ENCODE measurements around the gene HDAC4. TPM values are rescaled to one million over a fixed set of nuclear protein-coding genes. Genes with fewer than 3 reads are reported as not detected.

HDAC4 gene
- total RNA-seq, 1 experiment from 2014 or later: 47.6 TPM

- ChIA-PET RAD21 (ENCODE audit: low non-redundant PET in 1 of 2, low total read pairs in 2 of 2, uncharacterized antibody in 2 of 2, unreplicated experiment in 2 of 2) (no interaction called here), POLR2A (no interaction called here), CTCF (no interaction called here)
- DNase-seq (ENCODE audit: low read depth, low spot score) (no peak), ATAC-seq (no peak)
- no peak overlapping the region for H3K4me3 ChIP-seq (replicated peaks in 1 of 2; ENCODE audit: low read depth in 1 of 2, low read length in 2 of 2)
- peaks cover 32 to 65% of the 10 kb centered on the region in 2 experiments for H3K4me1 ChIP-seq (ENCODE audit: control insufficient read depth in 1 of 2, insufficient read depth in 2 of 2, low read length in 2 of 2)
- no peaks in the 10 kb centered on the region for H3K9me2 ChIP-seq (ENCODE audit: insufficient read depth)
- no peaks in the 10 kb centered on the region for H3K9me3 ChIP-seq (ENCODE audit: control insufficient read depth in 1 of 2, insufficient read depth in 1 of 2, low read depth in 1 of 2, low read length in 2 of 2)
- no peak overlapping the region for H3K4me2 ChIP-seq (ENCODE audit: low read length)
- H3K79me2 ChIP-seq (ENCODE audit: insufficient read depth, low read length): peaks cover 10% of the 10 kb centered on the region; the same call in 1 of the 2 replicates
- no peaks in the 10 kb centered on the region for H3K36me3 ChIP-seq (ENCODE audit: control insufficient read depth in 1 of 2, insufficient read depth in 2 of 2, low read length in 2 of 2)
- H2AFZ ChIP-seq (ENCODE audit: low read depth, low read length, poor library complexity, severe bottlenecking): no peak overlapping the region
- H3K9ac ChIP-seq (ENCODE audit: low read length): no peak overlapping the region
- no peaks in the 10 kb centered on the region for H4K20me1 ChIP-seq (ENCODE audit: insufficient read depth)
- no TSS peak for BruUV-seq (replicated peaks)
- no peak overlapping the region for H3K27ac ChIP-seq (ENCODE audit: low read depth, low read length)
- no peaks in the 10 kb centered on the region for H3K27me3 ChIP-seq (ENCODE audit: insufficient read depth, low read length)
- intact Hi-C loops (cut with micrococcal nuclease): no loop called here
- no peak for TF ChIP-seq SIN3A (IDR thresholded peaks at IDR 0.05; ENCODE audit: low read depth)
- no peak for TF ChIP-seq ELF1 (IDR thresholded peaks at IDR 0.05; ENCODE audit: borderline replicate concordance, low read depth)
These were observed 176.6 kb downstream of the HDAC4 start for GRCh38 chr2:239224199-239224570.

GRCh38 chr2:239223310-239224198, 177.3 kb downstream of the HDAC4 start:
- ChIA-PET POLR2A (no interaction called here), RAD21 (ENCODE audit: low non-redundant PET in 1 of 2, low total read pairs in 2 of 2, uncharacterized antibody in 2 of 2, unreplicated experiment in 2 of 2) (no interaction called here), CTCF (no interaction called here)
- BruUV-seq (replicated peaks): no TSS peak
- Histone ChIP-seq H2AFZ (ENCODE audit: low read depth, low read length, poor library complexity, severe bottlenecking) (no peak overlapping the region), H3K4me3 (replicated peaks in 1 of 2; ENCODE audit: low read depth in 1 of 2, low read length in 2 of 2) (no peak overlapping the region), H3K4me2 (ENCODE audit: low read length) (no peak overlapping the region), H3K79me2 (ENCODE audit: insufficient read depth, low read length) (peaks cover 10% of the 10 kb centered on the region; the same call in 1 of the 2 replicates), H3K27me3 (ENCODE audit: insufficient read depth, low read length) (no peaks in the 10 kb centered on the region), H3K36me3 (ENCODE audit: control insufficient read depth in 1 of 2, insufficient read depth in 2 of 2, low read length in 2 of 2) (no peaks in the 10 kb centered on the region), H3K9me2 (ENCODE audit: insufficient read depth) (no peaks in the 10 kb centered on the region), H3K27ac (ENCODE audit: low read depth, low read length) (no peak overlapping the region), H4K20me1 (ENCODE audit: insufficient read depth) (no peaks in the 10 kb centered on the region), H3K4me1 (ENCODE audit: control insufficient read depth in 1 of 2, insufficient read depth in 2 of 2, low read length in 2 of 2) (peaks cover 32 to 61% of the 10 kb centered on the region in 2 experiments), H3K9ac (ENCODE audit: low read length) (no peak overlapping the region), H3K9me3 (ENCODE audit: control insufficient read depth in 1 of 2, insufficient read depth in 1 of 2, low read depth in 1 of 2, low read length in 2 of 2) (no peaks in the 10 kb centered on the region)
- DNase-seq (ENCODE audit: low read depth, low spot score) (no peak), ATAC-seq (no peak)
- no peak for TF ChIP-seq EZH2 (IDR thresholded peaks at IDR 0.05)
- TF ChIP-seq ATF3 (IDR thresholded peaks at IDR 0.05): no peak
- no peak for TF ChIP-seq RAD21 (IDR thresholded peaks at IDR 0.05; ENCODE audit: low read depth)
- no peak for TF ChIP-seq SIN3A (IDR thresholded peaks at IDR 0.05; ENCODE audit: low read depth)
- TF ChIP-seq JUND (IDR thresholded peaks at IDR 0.05): no peak
- no peak for TF ChIP-seq CTCF (IDR thresholded peaks at IDR 0.05 in 2 of 3, conservative IDR thresholded peaks at IDR 0.05 in 1 of 3; ENCODE audit: borderline replicate concordance in 1 of 3, insufficient read depth in 1 of 3, low read depth in 2 of 3, low read length in 2 of 3)
- no peak for TF ChIP-seq YY1 (IDR thresholded peaks at IDR 0.05; ENCODE audit: extremely low read depth, insufficient replicate concordance, low read depth, low read length)
- TF ChIP-seq ZFX (IDR thresholded peaks at IDR 0.05): no peak
- no peak for TF ChIP-seq ZNF274 (IDR thresholded peaks at IDR 0.05; ENCODE audit: low read depth, low read length)
- no peak for TF ChIP-seq SP1 (IDR thresholded peaks at IDR 0.05; ENCODE audit: low read depth)
- TF ChIP-seq CBX3 (IDR thresholded peaks at IDR 0.05; ENCODE audit: low read depth): no peak
- no peak for TF ChIP-seq EZH2phosphoT487 (IDR thresholded peaks at IDR 0.05; ENCODE audit: borderline replicate concordance)
- TF ChIP-seq TCF7L2 (IDR thresholded peaks at IDR 0.05; ENCODE audit: borderline replicate concordance, extremely low read depth, insufficient read depth, insufficient read length): no peak
- TF ChIP-seq POLR2A (IDR thresholded peaks at IDR 0.05; ENCODE audit: borderline replicate concordance, extremely low read depth, insufficient read depth, insufficient read length): no peak
- no peak for TF ChIP-seq MAX (IDR thresholded peaks at IDR 0.05)
- intact Hi-C loops (cut with micrococcal nuclease): no loop called here
